Measurements from ENCODE around the gene CAMTA1. TPM values are rescaled to one million over a fixed set of nuclear protein-coding genes. Genes with fewer than 3 reads are reported as not detected.
"Not testable (repeated sequence)": the region's sequence is repeated elsewhere in the genome, so short reads cannot be mapped to it uniquely, and the experiment has no call there.

The CAMTA1 gene
- total RNA-seq, 1 donor from 2014 or later, result 109 TPM

GRCh38 chr1:6831366-6831765 is 46.1 kb downstream of the CAMTA1 start:
- Mint-ChIP-seq H3K27me3 (ENCODE audit: low read depth) (no peaks in the 10 kb centered on the region), H3K4me1 (no peaks in the 10 kb centered on the region), H3K27ac (ENCODE audit: unreplicated experiment) (no peak overlapping the region), H3K9me3 (peaks cover 4% of the 10 kb centered on the region), H3K4me3 (no peak overlapping the region), H3K36me3 (ENCODE audit: low read depth) (peaks cover 6% of the 10 kb centered on the region)
- TF ChIP-seq, protein P1, sequence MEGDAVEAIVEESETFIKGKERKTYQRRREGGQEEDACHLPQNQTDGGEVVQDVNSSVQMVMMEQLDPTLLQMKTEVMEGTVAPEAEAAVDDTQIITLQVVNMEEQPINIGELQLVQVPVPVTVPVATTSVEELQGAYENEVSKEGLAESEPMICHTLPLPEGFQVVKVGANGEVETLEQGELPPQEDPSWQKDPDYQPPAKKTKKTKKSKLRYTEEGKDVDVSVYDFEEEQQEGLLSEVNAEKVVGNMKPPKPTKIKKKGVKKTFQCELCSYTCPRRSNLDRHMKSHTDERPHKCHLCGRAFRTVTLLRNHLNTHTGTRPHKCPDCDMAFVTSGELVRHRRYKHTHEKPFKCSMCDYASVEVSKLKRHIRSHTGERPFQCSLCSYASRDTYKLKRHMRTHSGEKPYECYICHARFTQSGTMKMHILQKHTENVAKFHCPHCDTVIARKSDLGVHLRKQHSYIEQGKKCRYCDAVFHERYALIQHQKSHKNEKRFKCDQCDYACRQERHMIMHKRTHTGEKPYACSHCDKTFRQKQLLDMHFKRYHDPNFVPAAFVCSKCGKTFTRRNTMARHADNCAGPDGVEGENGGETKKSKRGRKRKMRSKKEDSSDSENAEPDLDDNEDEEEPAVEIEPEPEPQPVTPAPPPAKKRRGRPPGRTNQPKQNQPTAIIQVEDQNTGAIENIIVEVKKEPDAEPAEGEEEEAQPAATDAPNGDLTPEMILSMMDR (conservative IDR thresholded peaks at IDR 0.05), result no peak
- no peak for DNase-seq (ENCODE audit: low read depth, low spot score)

GRCh38 chr1:6832006-6832405 is 46.8 kb downstream of the CAMTA1 start:
- not testable (repeated sequence) for H3K4me3 Mint-ChIP-seq; H3K27me3 Mint-ChIP-seq (ENCODE audit: low read depth); DNase-seq (ENCODE audit: low read depth, low spot score); H3K27ac Mint-ChIP-seq (ENCODE audit: unreplicated experiment); H3K36me3 Mint-ChIP-seq (ENCODE audit: low read depth); H3K9me3 Mint-ChIP-seq; H3K4me1 Mint-ChIP-seq

- TF ChIP-seq, protein P1 (conservative IDR thresholded peaks at IDR 0.05), result no peak
- Mint-ChIP-seq H3K4me3 (no peak overlapping the region), H3K4me1 (no peaks in the 10 kb centered on the region), H3K27me3 (ENCODE audit: low read depth) (no peaks in the 10 kb centered on the region), H3K9me3 (peaks cover 4% of the 10 kb centered on the region), H3K36me3 (ENCODE audit: low read depth) (peaks cover 6% of the 10 kb centered on the region), H3K27ac (ENCODE audit: unreplicated experiment) (no peak overlapping the region)
- no peak for DNase-seq (ENCODE audit: low read depth, low spot score)
These were observed 47.4 kb downstream of the CAMTA1 start for GRCh38 chr1:6832531-6833188.

DNA sequence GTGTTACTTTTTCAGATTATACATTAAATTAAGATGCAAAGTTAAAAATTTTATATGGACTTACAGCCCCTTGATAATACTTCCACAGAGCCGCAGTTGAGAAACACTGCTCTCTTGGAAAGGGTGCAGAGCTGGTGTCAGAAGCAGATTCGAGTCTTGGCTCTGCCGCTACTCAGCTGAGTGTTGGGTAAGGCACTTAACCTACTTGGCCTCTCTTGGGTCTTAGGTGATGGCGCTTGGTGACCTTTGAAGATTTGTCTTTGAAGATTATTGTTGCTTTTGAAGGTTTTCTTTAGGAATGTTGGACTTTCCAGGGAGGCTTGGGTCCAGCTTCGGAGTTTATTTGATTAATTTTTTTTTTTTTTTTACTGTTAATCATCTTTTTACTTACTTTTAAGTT is 48.5 kb downstream of the CAMTA1 start:
- TF ChIP-seq, protein P1 (conservative IDR thresholded peaks at IDR 0.05), result no peak
- no peaks in the 10 kb centered on the region for H3K27me3 Mint-ChIP-seq (ENCODE audit: low read depth)
- H3K4me1 Mint-ChIP-seq, result no peaks in the 10 kb centered on the region
- H3K27ac Mint-ChIP-seq (ENCODE audit: unreplicated experiment), result no peak overlapping the region
- no peak for DNase-seq (ENCODE audit: low read depth, low spot score)
- H3K4me3 Mint-ChIP-seq, result no peak overlapping the region
- H3K9me3 Mint-ChIP-seq, result peaks cover 4% of the 10 kb centered on the region
- peaks cover 6% of the 10 kb centered on the region for H3K36me3 Mint-ChIP-seq (ENCODE audit: low read depth)

DNA sequence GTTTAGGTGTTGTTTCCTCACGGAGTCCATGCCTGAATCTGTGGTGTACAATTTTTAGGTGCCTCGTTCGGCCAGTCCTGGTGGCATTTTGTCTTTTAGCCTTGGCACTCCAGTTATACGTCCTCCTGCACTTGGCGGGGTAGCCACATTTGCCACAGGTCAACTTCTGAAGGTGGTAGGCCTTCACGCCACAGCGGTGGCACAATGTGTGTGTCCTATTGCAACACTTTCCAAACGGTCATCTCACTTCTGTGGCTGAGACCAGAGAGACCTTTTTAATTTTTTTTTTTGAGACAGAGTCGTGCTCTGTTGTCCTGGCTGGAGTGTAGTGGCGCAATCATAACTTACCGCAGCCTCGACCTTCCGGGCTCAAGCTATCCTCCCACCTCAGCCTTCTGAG is 49.1 kb downstream of the CAMTA1 start:
- no peak overlapping the region for H3K27ac Mint-ChIP-seq (ENCODE audit: unreplicated experiment)
- no peaks in the 10 kb centered on the region for H3K27me3 Mint-ChIP-seq (ENCODE audit: low read depth)
- no peak overlapping the region for H3K4me3 Mint-ChIP-seq
- H3K4me1 Mint-ChIP-seq, result no peaks in the 10 kb centered on the region
- H3K36me3 Mint-ChIP-seq (ENCODE audit: low read depth), result peaks cover 4% of the 10 kb centered on the region
- no peak for DNase-seq (ENCODE audit: low read depth, low spot score)
- H3K9me3 Mint-ChIP-seq, result peaks cover 4% of the 10 kb centered on the region
- TF ChIP-seq, protein P1 (conservative IDR thresholded peaks at IDR 0.05), result no peak

DNA sequence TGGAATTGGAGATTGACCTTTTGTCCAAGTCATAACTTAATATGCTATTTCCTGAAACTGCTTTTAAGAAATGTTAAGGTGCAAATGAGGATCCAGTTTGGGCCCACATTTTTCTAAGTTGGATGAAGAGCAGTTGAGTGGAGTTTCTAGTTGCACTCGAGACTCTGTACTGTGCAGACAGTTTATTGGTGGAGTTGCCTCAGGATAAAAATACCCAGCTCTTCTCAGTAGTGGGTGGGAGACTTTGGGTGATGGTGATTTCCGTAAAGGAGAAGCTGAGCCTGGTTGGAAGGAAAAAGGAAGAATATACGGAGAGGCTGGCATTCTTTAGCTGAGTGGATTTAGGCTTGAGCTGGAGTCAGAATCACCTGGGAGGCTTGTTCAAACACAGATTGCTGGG is 49.9 kb downstream of the CAMTA1 start:
- Mint-ChIP-seq H3K4me1 (no peaks in the 10 kb centered on the region), H3K4me3 (no peak overlapping the region), H3K9me3 (no peaks in the 10 kb centered on the region), H3K27me3 (ENCODE audit: low read depth) (no peaks in the 10 kb centered on the region), H3K27ac (ENCODE audit: unreplicated experiment) (no peak overlapping the region), H3K36me3 (ENCODE audit: low read depth) (peaks cover 4% of the 10 kb centered on the region)
- TF ChIP-seq, protein P1 (conservative IDR thresholded peaks at IDR 0.05), result no peak
- no peak for DNase-seq (ENCODE audit: low read depth, low spot score)

All from neural crest cell (in vitro differentiated cells).